Left ventricle myocardium superior (tissue), 1 donor: ENCODE data around the gene ITPR2. TPM values are rescaled to one million over a fixed set of nuclear protein-coding genes. Genes with fewer than 3 reads are reported as not detected.

Experiments used
- ATAC-seq: fragments of 200-7000 bp; cut with Tn5 transposase; one replicate; pipeline ENCODE4 v1.9.1; 2020; ENCODE audit warnings: mild to moderate bottlenecking, moderate library complexity
- DNase-seq: peaks from one replicate; pipeline ENCODE4 v3.0.0-alpha.2; 2020
- intact Hi-C: fragments of 100-400 bp; cut with micrococcal nuclease; formaldehyde crosslinking; loops from one replicate; pipeline ENCODE4 v1.11.0; 2022
- total RNA-seq: library from RNA; stranded (reverse); fragmentation: NEBNext Ultra II Directional; extraction: Animal tissue kit (Norgen Biotek cat#: 25700); gene quantifications from one replicate; pipeline ENCODE4 v1.2.1, GENCODE V29; 2021
- donor health status: DM: no; HTN: yes; CAD: no; lungs with severe emphysema.

ITPR2 gene
- total RNA-seq, 1 donor from 2014 or later: 10.5 TPM

- DNase-seq (no peak), ATAC-seq (no peak)
- intact Hi-C loops: no loop called here
Observed at GRCh38 chr12:26567126-26567525, 265.9 kb downstream of the ITPR2 start.

- DNase-seq (no peak), ATAC-seq (peak; percentile 85)
- intact Hi-C loops: no loop called here
Observed at GRCh38 chr12:26566675-26567074, 266.3 kb downstream of the ITPR2 start.

GRCh38 chr12:26566186-26566585 lies 266.8 kb downstream of the ITPR2 start:
- intact Hi-C loops: no loop called here
- DNase-seq (no peak), ATAC-seq (no peak)

GRCh38 chr12:26564391-26564790 lies 268.6 kb downstream of the ITPR2 start:
- ATAC-seq: no peak
- intact Hi-C loops: no loop called here

GRCh38 chr12:26563552-26563951 lies 269.4 kb downstream of the ITPR2 start:
- ATAC-seq (no peak), DNase-seq (no peak)
- intact Hi-C loops: no loop called here

More at GRCh38 chr12:26564391-26564790, 268.6 kb downstream of the ITPR2 start:
- no peak for DNase-seq

- no peak for ATAC-seq
- DNase-seq: no peak
- intact Hi-C loops: no loop called here
Observed at GRCh38 chr12:26557326-26557725, 275.7 kb downstream of the ITPR2 start.

GRCh38 chr12:26556916-26557315 lies 276.1 kb downstream of the ITPR2 start:
- DNase-seq (no peak), ATAC-seq (no peak)
- intact Hi-C loops: no loop called here

- peak; percentile 75 for ATAC-seq
- intact Hi-C loops: no loop called here
- no peak for DNase-seq
Observed at GRCh38 chr12:26555139-26555538, 277.9 kb downstream of the ITPR2 start.

GRCh38 chr12:26554332-26554731 lies 278.7 kb downstream of the ITPR2 start:
- intact Hi-C loops: no loop called here
- no peak for ATAC-seq
- DNase-seq: no peak

GRCh38 chr12:26551385-26551784 lies 281.6 kb downstream of the ITPR2 start:
- ATAC-seq (no peak), DNase-seq (no peak)
- intact Hi-C loops: no loop called here

- intact Hi-C loops: no loop called here
- DNase-seq (no peak), ATAC-seq (peak; percentile 68)
Observed at GRCh38 chr12:26548227-26548626, 284.8 kb downstream of the ITPR2 start.

GRCh38 chr12:26546535-26547314 lies 286.3 kb downstream of the ITPR2 start:
- DNase-seq (no peak), ATAC-seq (peak; percentile 90)
- intact Hi-C loops: no loop called here

- intact Hi-C loops: no loop called here
- ATAC-seq: no peak
- no peak for DNase-seq
Observed at GRCh38 chr12:26539131-26539530, 293.9 kb downstream of the ITPR2 start.

GRCh38 chr12:26537651-26538050 lies 295.3 kb downstream of the ITPR2 start:
- intact Hi-C loops: no loop called here
- DNase-seq: no peak
- no peak for ATAC-seq

GRCh38 chr12:26537126-26537525 lies 295.9 kb downstream of the ITPR2 start:
- intact Hi-C loops: no loop called here
- DNase-seq (no peak), ATAC-seq (no peak)

GRCh38 chr12:26535826-26536225 lies 297.2 kb downstream of the ITPR2 start:
- DNase-seq (no peak), ATAC-seq (no peak)
- intact Hi-C loops: no loop called here

- DNase-seq (no peak), ATAC-seq (no peak)
- intact Hi-C loops: no loop called here
Observed at GRCh38 chr12:26534071-26534470, 298.9 kb downstream of the ITPR2 start.

- DNase-seq: no peak
- ATAC-seq: no peak
Observed at GRCh38 chr12:26533211-26533610, 299.8 kb downstream of the ITPR2 start.

GRCh38 chr12:26530461-26530860 lies 302.5 kb downstream of the ITPR2 start:
- intact Hi-C loops: no loop called here
- ATAC-seq (no peak), DNase-seq (no peak)

More at GRCh38 chr12:26533211-26533610, 299.8 kb downstream of the ITPR2 start:
- intact Hi-C loops: no loop called here

GRCh38 chr12:26528943-26529342 lies 304.1 kb downstream of the ITPR2 start:
- ATAC-seq (no peak), DNase-seq (no peak)
- intact Hi-C loops: loop anchor here (10.0 kb wide), 1 partner anchor 414 kb away; no protein-coding TSS in a partner anchor

GRCh38 chr12:26527682-26528081 lies 305.3 kb downstream of the ITPR2 start:
- ATAC-seq (no peak), DNase-seq (no peak)
- intact Hi-C loops: loop anchor here (10.0 kb wide), 1 partner anchor 413 kb away; no protein-coding TSS in a partner anchor
